Activated CD4-positive, alpha-beta memory T cell treated with anti-CD3 and anti-CD28 coated beads for 36 hours (primary cell): Measurements from ENCODE around the gene TMEM176A. TPM values are rescaled to one million over a fixed set of nuclear protein-coding genes. Genes with fewer than 3 reads are reported as not detected.

Source experiments
- CTCF ChIA-PET: fragments of 350-600 bp; sonication (Branson Sonifier 250); formaldehyde crosslinking; loops from one replicate; lab custom pipeline; 2021; ENCODE audit warnings: antibody characterized with exemption, inconsistent platforms; lab: Charles Lee
- POLR2A ChIA-PET: fragments of 350-600 bp; sonication (Branson Sonifier 250); formaldehyde crosslinking; loops from one replicate; lab custom pipeline; 2021; ENCODE audit warnings: antibody characterized with exemption; lab: Charles Lee
- DNase-seq: peaks from one replicate; pipeline ENCODE4 v3.0.0-alpha.2; 2020
- H3K27ac Mint-ChIP-seq: one replicate; pipeline ENCODE4 v1.8.0; 2021; ENCODE audit warnings: mixed read lengths
- H3K27me3 Mint-ChIP-seq: one replicate; pipeline ENCODE4 v1.8.0; 2021; ENCODE audit warnings: mixed read lengths
- H3K36me3 Mint-ChIP-seq: one replicate; pipeline ENCODE4 v1.8.0; 2021; ENCODE audit warnings: mixed read lengths
- H3K4me1 Mint-ChIP-seq: one replicate; pipeline ENCODE4 v1.8.0; 2021; ENCODE audit warnings: low read depth, mixed read lengths
- H3K4me3 Mint-ChIP-seq: one replicate; pipeline ENCODE4 v1.8.0; 2021; ENCODE audit warnings: mild to moderate bottlenecking, mixed read lengths
- H3K9me3 Mint-ChIP-seq: one replicate; pipeline ENCODE4 v1.8.0; 2021; ENCODE audit warnings: mixed read lengths
- intact Hi-C: fragments of 100-400 bp; cut with micrococcal nuclease; formaldehyde crosslinking; loops from one replicate; pipeline ENCODE4 v1.15.1; 2023
- total RNA-seq, 2 experiments: library from RNA; stranded (reverse); gene quantifications; one replicate each; pipeline ENCODE4 v1.2.3, GENCODE V29; 2021

The TMEM176A gene
- not detected for total RNA-seq

GRCh38 chr7:150800581-150801241 lies at the start of gene TMEM176A:
TMEM176A (plus strand) TSS chr7:150800769; CDS start chr7:150801551, 782 bp downstream.
- Mint-ChIP-seq H3K9me3 (peaks cover 13% of the 10 kb centered on the region), H3K27me3 (peaks cover 42% of the 10 kb centered on the region)
- POLR2A ChIA-PET, result no interaction called here

GRCh38 chr7:150751702-150752101 lies 48.9 kb upstream of the TMEM176A start:
- no peak overlapping the region for H3K4me3 Mint-ChIP-seq

More at GRCh38 chr7:150800581-150801241, at the start of gene TMEM176A:
- CTCF ChIA-PET, result interaction anchor here (0.7 to 1.4 kb wide), 2 partner anchors 22 to 185 kb away, joined by 3 read pairs; no protein-coding TSS in a partner anchor
- Mint-ChIP-seq H3K4me3 (peak within 1 kb of the TSS; percentile 55), H3K4me1 (peaks cover 5% of the 10 kb centered on the region), H3K36me3 (no peaks in the 10 kb centered on the region), H3K27ac (no peak within 1 kb of the TSS)
- DNase-seq, result peak; percentile 30
- intact Hi-C loops, result loop anchor here (10.0 kb wide), 1 partner anchor 64 kb away; no protein-coding TSS in a partner anchor

GRCh38 chr7:150753239-150753638 lies 47.3 kb upstream of the TMEM176A start:
- POLR2A ChIA-PET, result no interaction called here
- H3K27ac Mint-ChIP-seq, result peak overlapping the region; percentile 94
- H3K4me1 Mint-ChIP-seq, result peaks cover 82% of the 10 kb centered on the region
- no peaks in the 10 kb centered on the region for H3K27me3 Mint-ChIP-seq
- intact Hi-C loops, result no loop called here
- DNase-seq, result no peak
- no peaks in the 10 kb centered on the region for H3K36me3 Mint-ChIP-seq
- CTCF ChIA-PET, result interaction anchor here (5.3 kb wide), 1 partner anchor 306 kb away, joined by 80 read pairs; no protein-coding TSS in a partner anchor
- H3K4me3 Mint-ChIP-seq, result no peak overlapping the region
- H3K9me3 Mint-ChIP-seq, result no peaks in the 10 kb centered on the region

More at GRCh38 chr7:150751702-150752101, 48.9 kb upstream of the TMEM176A start:
- H3K4me1 Mint-ChIP-seq, result peaks cover 86% of the 10 kb centered on the region
- H3K36me3 Mint-ChIP-seq, result no peaks in the 10 kb centered on the region
- no peaks in the 10 kb centered on the region for H3K9me3 Mint-ChIP-seq
- POLR2A ChIA-PET, result interaction anchor here (1.2 kb wide), 1 partner anchor 10 kb away, joined by 5 read pairs; no protein-coding TSS in a partner anchor
- H3K27ac Mint-ChIP-seq, result peak overlapping the region; percentile 72
- intact Hi-C loops, result no loop called here
- CTCF ChIA-PET, result interaction anchor here (0.6 kb wide), 1 partner anchor 95 kb away, joined by 3 read pairs; no protein-coding TSS in a partner anchor
- H3K27me3 Mint-ChIP-seq, result no peaks in the 10 kb centered on the region
- no peak for DNase-seq

- Mint-ChIP-seq H3K4me3 (peak overlapping the region; percentile 26), H3K36me3 (no peaks in the 10 kb centered on the region), H3K9me3 (no peaks in the 10 kb centered on the region), H3K27me3 (no peaks in the 10 kb centered on the region), H3K4me1 (peaks cover 74% of the 10 kb centered on the region), H3K27ac (peak overlapping the region; percentile 94)
- DNase-seq, result peak; percentile 54
- POLR2A ChIA-PET, result interaction anchor here (0.6 to 2.5 kb wide), 3 partner anchors 15 to 307 kb away, joined by 3 to 10 read pairs (median 4); no protein-coding TSS in a partner anchor
- CTCF ChIA-PET, result interaction anchor here (1.6 to 5.3 kb wide), 6 partner anchors 10 to 307 kb away, joined by 3 to 80 read pairs (median 16); partner anchors contain the start of gene GIMAP8
- intact Hi-C loops, result loop anchor here (1.0 to 2.0 kb wide), 5 partner anchors 38 to 313 kb away; partner anchors contain the start of genes GIMAP1 and GIMAP4
Observed at GRCh38 chr7:150753826-150754603, 46.6 kb upstream of the TMEM176A start.

GRCh38 chr7:150754951-150755350 lies 45.6 kb upstream of the TMEM176A start:
- peaks cover 3% of the 10 kb centered on the region for H3K9me3 Mint-ChIP-seq
- peak; percentile 47 for DNase-seq
- CTCF ChIA-PET, result interaction anchor here (0.7 to 5.3 kb wide), 23 partner anchors 11 to 399 kb away, joined by 3 to 80 read pairs (median 5); partner anchors contain the start of genes GIMAP1, GIMAP6, GIMAP7 and GIMAP8
- intact Hi-C loops, result loop anchor here (1.0 to 5.0 kb wide), 12 partner anchors 14 to 433 kb away; partner anchors contain the start of genes ACTR3C, GIMAP1, GIMAP4 and LRRC61
- no peaks in the 10 kb centered on the region for H3K27me3 Mint-ChIP-seq
- H3K36me3 Mint-ChIP-seq, result no peaks in the 10 kb centered on the region
- H3K27ac Mint-ChIP-seq, result peak overlapping the region; percentile 93
- H3K4me3 Mint-ChIP-seq, result peak overlapping the region; percentile 57
- POLR2A ChIA-PET, result interaction anchor here (1.1 to 2.5 kb wide), 17 partner anchors 13 to 348 kb away, joined by 3 to 20 read pairs (median 7); partner anchors contain the start of genes GIMAP1, GIMAP2, GIMAP4 and GIMAP5
- peaks cover 65% of the 10 kb centered on the region for H3K4me1 Mint-ChIP-seq

GRCh38 chr7:150755473-150756099 lies 45.0 kb upstream of the TMEM176A start:
- H3K4me3 Mint-ChIP-seq, result peak overlapping the region; percentile 57
- peaks cover 60% of the 10 kb centered on the region for H3K4me1 Mint-ChIP-seq
- no peaks in the 10 kb centered on the region for H3K36me3 Mint-ChIP-seq
- H3K9me3 Mint-ChIP-seq, result peaks cover 3% of the 10 kb centered on the region
- no peaks in the 10 kb centered on the region for H3K27me3 Mint-ChIP-seq
- POLR2A ChIA-PET, result interaction anchor here (0.6 to 2.5 kb wide), 21 partner anchors 13 to 349 kb away, joined by 3 to 20 read pairs (median 5); partner anchors contain the start of genes GIMAP1, GIMAP2, GIMAP4 and GIMAP5
- DNase-seq, result peak; percentile 85
- H3K27ac Mint-ChIP-seq, result peak overlapping the region; percentile 93
- CTCF ChIA-PET, result interaction anchor here (0.8 to 5.3 kb wide), 24 partner anchors 11 to 400 kb away, joined by 3 to 80 read pairs (median 5); partner anchors contain the start of genes GIMAP1, GIMAP2, GIMAP6 and GIMAP8
- intact Hi-C loops, result loop anchor here (1.0 to 5.0 kb wide), 9 partner anchors 14 to 433 kb away; partner anchors contain the start of genes ACTR3C and LRRC61

- Mint-ChIP-seq H3K36me3 (peaks cover under 1% of the 10 kb centered on the region), H3K4me3 (no peak overlapping the region), H3K4me1 (peaks cover 56% of the 10 kb centered on the region), H3K9me3 (peaks cover 4% of the 10 kb centered on the region), H3K27ac (peak overlapping the region; percentile 93), H3K27me3 (no peaks in the 10 kb centered on the region)
- ChIA-PET CTCF (interaction anchor here (0.9 to 5.3 kb wide), 19 partner anchors 12 to 388 kb away, joined by 3 to 80 read pairs (median 5); partner anchors contain the start of genes GIMAP1, GIMAP2 and GIMAP8), POLR2A (interaction anchor here (0.6 to 2.5 kb wide), 19 partner anchors 14 to 350 kb away, joined by 3 to 20 read pairs (median 6); partner anchors contain the start of genes GIMAP1, GIMAP2, GIMAP4 and GIMAP5)
- peak; percentile 22 for DNase-seq
- intact Hi-C loops, result loop anchor here (2.0 to 5.0 kb wide), 3 partner anchors 254 to 434 kb away; partner anchors contain the start of genes ACTR3C and LRRC61
Observed at GRCh38 chr7:150756166-150756565, 44.4 kb upstream of the TMEM176A start.

- peak overlapping the region; percentile 27 for H3K4me3 Mint-ChIP-seq
- peaks cover 53% of the 10 kb centered on the region for H3K4me1 Mint-ChIP-seq
- no peak for DNase-seq
- H3K27me3 Mint-ChIP-seq, result no peaks in the 10 kb centered on the region
- H3K27ac Mint-ChIP-seq, result peak overlapping the region; percentile 93
- intact Hi-C loops, result loop anchor here (1.0 to 5.0 kb wide), 4 partner anchors 255 to 435 kb away; partner anchors contain the start of genes ACTR3C and LRRC61
- H3K9me3 Mint-ChIP-seq, result peaks cover 11% of the 10 kb centered on the region
- POLR2A ChIA-PET, result interaction anchor here (2.1 to 2.3 kb wide), 2 partner anchors 19 to 308 kb away, joined by 15 to 20 read pairs; partner anchors contain the start of gene GIMAP5
- CTCF ChIA-PET, result interaction anchor here (0.6 to 5.3 kb wide), 25 partner anchors 9 to 449 kb away, joined by 3 to 80 read pairs (median 4); partner anchors contain the start of genes GIMAP1, GIMAP2 and GIMAP8
- peaks cover 6% of the 10 kb centered on the region for H3K36me3 Mint-ChIP-seq
Observed at GRCh38 chr7:150756858-150757257, 43.7 kb upstream of the TMEM176A start.

GRCh38 chr7:150759479-150759878 lies 41.1 kb upstream of the TMEM176A start:
- Mint-ChIP-seq H3K27me3 (no peaks in the 10 kb centered on the region), H3K36me3 (peaks cover 6% of the 10 kb centered on the region), H3K27ac (no peak overlapping the region), H3K9me3 (peaks cover 14% of the 10 kb centered on the region), H3K4me3 (no peak overlapping the region), H3K4me1 (peaks cover 31% of the 10 kb centered on the region)
- intact Hi-C loops, result loop anchor here (5.0 kb wide), 2 partner anchors 257 to 437 kb away; partner anchors contain the start of genes ACTR3C and LRRC61
- no peak for DNase-seq
- ChIA-PET POLR2A (no interaction called here), CTCF (interaction anchor here (0.8 to 2.0 kb wide), 8 partner anchors 44 to 314 kb away, joined by 3 to 21 read pairs (median 4); partner anchors contain the start of genes GIMAP2 and GIMAP7)

GRCh38 chr7:150766334-150766709 lies 34.2 kb upstream of the TMEM176A start:
- peaks cover 8% of the 10 kb centered on the region for H3K9me3 Mint-ChIP-seq
- H3K4me1 Mint-ChIP-seq, result no peaks in the 10 kb centered on the region
- no peak overlapping the region for H3K27ac Mint-ChIP-seq
- H3K27me3 Mint-ChIP-seq, result no peaks in the 10 kb centered on the region
- H3K36me3 Mint-ChIP-seq, result peaks cover 4% of the 10 kb centered on the region
- CTCF ChIA-PET, result interaction anchor here (1.1 kb wide), 1 partner anchor 9 kb away, joined by 3 read pairs; no protein-coding TSS in a partner anchor
- POLR2A ChIA-PET, result no interaction called here
- intact Hi-C loops, result no loop called here
- no peak for DNase-seq
- H3K4me3 Mint-ChIP-seq, result no peak overlapping the region
